K562 (cell line): Measurements from ENCODE around the gene UBE2E3. TPM values are rescaled to one million over a fixed set of nuclear protein-coding genes. Genes with fewer than 3 reads are reported as not detected.

ENCODE experiments used
- BCOR ChIP-seq: fragments of 450-650 bp; IDR thresholded peaks from 2 replicates; pipeline ENCODE4 v1.6.1; 2016
- CEBPB ChIP-seq: fragments of 450-650 bp; IDR thresholded peaks from 2 replicates; pipeline ENCODE4 v1.6.1; 2016; ENCODE audit warnings: missing genetic modification characterization, missing compliant biosample characterization
- FOXM1 ChIP-seq, 2 experiments: fragments of 450-650 bp in 1 of 2; sonication (generic) in 1 of 2; formaldehyde crosslinking in 1 of 2; IDR thresholded peaks; 2 replicates each; pipeline versions ENCODE4 v1.6.1 to v1.9.0; 2017 to 2022; ENCODE audit warnings: low read depth in 2 of 2, mild to moderate bottlenecking in 2 of 2, missing genetic modification reagents in 1 of 2, moderate library complexity in 1 of 2
- MAFK ChIP-seq: IDR thresholded peaks from 2 replicates; pipeline ENCODE4 v1.6.1; 2011; ENCODE audit warnings: low read length, improper control_type of control experiment
- MTA2 ChIP-seq: fragments of 450-650 bp; IDR thresholded peaks from 2 replicates; pipeline ENCODE4 v1.6.1; 2016; ENCODE audit warnings: low read depth
- SAP30 ChIP-seq: fragments of 200-600 bp; sonication (generic); IDR thresholded peaks from 2 replicates; pipeline ENCODE4 v1.6.1; 2012; ENCODE audit warnings: borderline replicate concordance, low read depth, mild to moderate bottlenecking, moderate library complexity, low read length, control low read depth, inconsistent platforms; ENCODE audit not compliant: insufficient read depth, poor library complexity, severe bottlenecking
- SMAD3 ChIP-seq: fragments of 450-650 bp; formaldehyde crosslinking; conservative IDR thresholded peaks from 2 replicates; pipeline ENCODE4 v1.4.0; 2020; ENCODE audit warnings: mild to moderate bottlenecking
- SRSF9 ChIP-seq: fragments of 200-400 bp; formaldehyde crosslinking; IDR thresholded peaks from 2 replicates; pipeline ENCODE4 v1.6.1; 2017; ENCODE audit warnings: low read depth, low read length, borderline replicate concordance
- ZKSCAN3 ChIP-seq: fragments of 250-450 bp; sonication (Bioruptor Pico); IDR thresholded peaks from 2 replicates; pipeline ENCODE4 v1.4.0; 2020
- polyA plus RNA-seq, 8 experiments: library from polyadenylated mRNA; depleted of rRNA in 4 of 8; stranded (reverse) in 5 of 8; unstranded in 3 of 8; fragments of >200 nt; fragmentation: Nextera tagmentation in 2 of 8; fragmentation: Illumina TruSeq in 1 of 8; extraction: Ambion mirVana in 2 of 8; extraction: Trizol in 1 of 8; gene quantifications; 2 replicates each; pipeline versions ENCODE4 v1.2.1 to v1.2.3, GENCODE V29; 2011 to 2014; ENCODE audit warnings: inconsistent platforms in 1 of 8, missing spikeins in 1 of 8
- total RNA-seq, 7 experiments: library from RNA; depleted of rRNA in 6 of 7; stranded (reverse); fragments of >200 nt in 6 of 7; fragmentation: Illumina TruSeq in 2 of 7; extraction: Trizol in 2 of 7; gene quantifications; 2 replicates each; pipeline versions ENCODE4 v1.2.1 to v1.2.3, GENCODE V29; 2011 to 2021; ENCODE audit warnings: low replicate concordance in 1 of 7
- TF ChIP-seq, protein P1 (sequence below), 3 experiments: IDR thresholded peaks in 2 of 3; conservative IDR thresholded peaks in 1 of 3; 2 replicates each; pipeline ENCODE4 v1.5.1; 2011 to 2012; ENCODE audit warnings: low read length in 3 of 3, mild to moderate bottlenecking in 3 of 3, control low read depth in 2 of 3, improper control_type of control experiment in 1 of 3, inconsistent platforms in 1 of 3, low read depth in 1 of 3, mixed read lengths in 1 of 3, moderate library complexity in 1 of 3; ENCODE audit not compliant: insufficient read depth in 2 of 3
- TF ChIP-seq, protein P2 (sequence below): fragments of 450-650 bp; IDR thresholded peaks from 2 replicates; pipeline ENCODE4 v1.6.1; 2016; ENCODE audit warnings: mild to moderate bottlenecking
- TF ChIP-seq, protein P3 (sequence below): fragments of 450-650 bp; IDR thresholded peaks from 2 replicates; pipeline ENCODE4 v1.6.1; 2016; ENCODE audit warnings: low read depth
- TF ChIP-seq, protein P4 (sequence below): fragments of 450-650 bp; formaldehyde crosslinking; IDR thresholded peaks from 2 replicates; pipeline ENCODE4 v1.4.0; 2022; ENCODE audit warnings: mild to moderate bottlenecking, moderate library complexity

UBE2E3 gene
- total and polyA plus RNA-seq, 9 of the 15 experiments (the other 6 are each of a cell fraction or from before 2014, with no cell fraction given) = 58.2 to 173 (median 78.0) TPM

DNA sequence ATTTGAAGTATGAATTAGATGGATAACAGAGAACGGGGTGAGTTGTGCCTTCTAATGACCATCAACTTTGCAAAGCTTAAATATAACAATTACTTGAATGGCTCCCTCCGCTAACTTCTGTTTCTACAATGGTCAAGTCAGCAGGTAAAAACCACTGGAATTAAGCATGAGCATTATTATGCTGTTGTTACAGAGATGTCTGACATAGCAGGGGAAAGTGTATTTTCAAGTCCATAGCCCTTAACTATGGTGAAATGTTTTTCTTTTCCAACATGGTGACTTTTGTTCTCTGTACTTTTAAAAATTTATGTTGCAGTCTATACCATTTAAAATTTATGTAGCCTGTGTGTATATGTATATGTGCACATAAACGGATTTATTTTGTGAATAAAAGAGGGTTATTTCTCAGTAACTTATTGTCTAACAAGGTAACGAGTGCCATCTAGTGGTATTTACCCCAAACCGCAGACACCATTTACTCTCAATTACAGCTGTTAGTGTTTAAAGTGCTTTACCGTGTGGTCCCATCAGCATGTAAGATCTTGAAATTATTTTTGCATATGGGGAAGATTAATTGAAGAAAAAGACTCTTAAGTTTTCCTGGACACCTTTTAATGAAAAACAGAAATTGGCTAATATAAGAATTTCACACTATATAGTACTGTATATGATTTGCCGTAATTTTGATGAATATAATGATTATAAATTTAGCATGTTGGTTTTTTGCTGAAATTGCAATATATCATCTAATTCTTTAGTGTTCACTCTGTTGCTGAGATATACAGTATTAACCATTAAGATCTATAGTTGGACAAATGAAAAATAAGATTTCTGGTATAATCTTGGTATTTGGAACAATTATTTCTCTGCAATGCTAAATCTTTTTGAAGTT lies 78.2 kb downstream of the UBE2E3 start (continued):
- peak; percentile 45; the same call in 1 of the 2 replicates for TF ChIP-seq MAFK
- no peak for TF ChIP-seq SMAD3 (CRISPR knock-in tag)
- no peak for TF ChIP-seq FOXM1 (IDR thresholded peaks at IDR 0.05; ENCODE audit: low read depth)
- no peak for TF ChIP-seq FOXM1 (CRISPR knock-in tag; IDR thresholded peaks at IDR 0.05; ENCODE audit: low read depth)
- TF ChIP-seq SAP30 = no peak
- TF ChIP-seq, protein P1, sequence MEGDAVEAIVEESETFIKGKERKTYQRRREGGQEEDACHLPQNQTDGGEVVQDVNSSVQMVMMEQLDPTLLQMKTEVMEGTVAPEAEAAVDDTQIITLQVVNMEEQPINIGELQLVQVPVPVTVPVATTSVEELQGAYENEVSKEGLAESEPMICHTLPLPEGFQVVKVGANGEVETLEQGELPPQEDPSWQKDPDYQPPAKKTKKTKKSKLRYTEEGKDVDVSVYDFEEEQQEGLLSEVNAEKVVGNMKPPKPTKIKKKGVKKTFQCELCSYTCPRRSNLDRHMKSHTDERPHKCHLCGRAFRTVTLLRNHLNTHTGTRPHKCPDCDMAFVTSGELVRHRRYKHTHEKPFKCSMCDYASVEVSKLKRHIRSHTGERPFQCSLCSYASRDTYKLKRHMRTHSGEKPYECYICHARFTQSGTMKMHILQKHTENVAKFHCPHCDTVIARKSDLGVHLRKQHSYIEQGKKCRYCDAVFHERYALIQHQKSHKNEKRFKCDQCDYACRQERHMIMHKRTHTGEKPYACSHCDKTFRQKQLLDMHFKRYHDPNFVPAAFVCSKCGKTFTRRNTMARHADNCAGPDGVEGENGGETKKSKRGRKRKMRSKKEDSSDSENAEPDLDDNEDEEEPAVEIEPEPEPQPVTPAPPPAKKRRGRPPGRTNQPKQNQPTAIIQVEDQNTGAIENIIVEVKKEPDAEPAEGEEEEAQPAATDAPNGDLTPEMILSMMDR (IDR thresholded peaks at IDR 0.05 in 2 of 3, conservative IDR thresholded peaks at IDR 0.05 in 1 of 3; ENCODE audit: insufficient read depth in 2 of 3, low read depth in 1 of 3, low read length in 3 of 3) = peak; percentile 48 to 86 (median 74); a peak in 5 of 6 replicates
- TF ChIP-seq ZKSCAN3 (CRISPR knock-in tag) = no peak
- no peak for TF ChIP-seq MTA2
- TF ChIP-seq, protein P2, sequence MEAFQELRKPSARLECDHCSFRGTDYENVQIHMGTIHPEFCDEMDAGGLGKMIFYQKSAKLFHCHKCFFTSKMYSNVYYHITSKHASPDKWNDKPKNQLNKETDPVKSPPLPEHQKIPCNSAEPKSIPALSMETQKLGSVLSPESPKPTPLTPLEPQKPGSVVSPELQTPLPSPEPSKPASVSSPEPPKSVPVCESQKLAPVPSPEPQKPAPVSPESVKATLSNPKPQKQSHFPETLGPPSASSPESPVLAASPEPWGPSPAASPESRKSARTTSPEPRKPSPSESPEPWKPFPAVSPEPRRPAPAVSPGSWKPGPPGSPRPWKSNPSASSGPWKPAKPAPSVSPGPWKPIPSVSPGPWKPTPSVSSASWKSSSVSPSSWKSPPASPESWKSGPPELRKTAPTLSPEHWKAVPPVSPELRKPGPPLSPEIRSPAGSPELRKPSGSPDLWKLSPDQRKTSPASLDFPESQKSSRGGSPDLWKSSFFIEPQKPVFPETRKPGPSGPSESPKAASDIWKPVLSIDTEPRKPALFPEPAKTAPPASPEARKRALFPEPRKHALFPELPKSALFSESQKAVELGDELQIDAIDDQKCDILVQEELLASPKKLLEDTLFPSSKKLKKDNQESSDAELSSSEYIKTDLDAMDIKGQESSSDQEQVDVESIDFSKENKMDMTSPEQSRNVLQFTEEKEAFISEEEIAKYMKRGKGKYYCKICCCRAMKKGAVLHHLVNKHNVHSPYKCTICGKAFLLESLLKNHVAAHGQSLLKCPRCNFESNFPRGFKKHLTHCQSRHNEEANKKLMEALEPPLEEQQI = 0 out of 2 replicates have a peak, but pooled peaks have one; percentile 37
- TF ChIP-seq, protein P3, sequence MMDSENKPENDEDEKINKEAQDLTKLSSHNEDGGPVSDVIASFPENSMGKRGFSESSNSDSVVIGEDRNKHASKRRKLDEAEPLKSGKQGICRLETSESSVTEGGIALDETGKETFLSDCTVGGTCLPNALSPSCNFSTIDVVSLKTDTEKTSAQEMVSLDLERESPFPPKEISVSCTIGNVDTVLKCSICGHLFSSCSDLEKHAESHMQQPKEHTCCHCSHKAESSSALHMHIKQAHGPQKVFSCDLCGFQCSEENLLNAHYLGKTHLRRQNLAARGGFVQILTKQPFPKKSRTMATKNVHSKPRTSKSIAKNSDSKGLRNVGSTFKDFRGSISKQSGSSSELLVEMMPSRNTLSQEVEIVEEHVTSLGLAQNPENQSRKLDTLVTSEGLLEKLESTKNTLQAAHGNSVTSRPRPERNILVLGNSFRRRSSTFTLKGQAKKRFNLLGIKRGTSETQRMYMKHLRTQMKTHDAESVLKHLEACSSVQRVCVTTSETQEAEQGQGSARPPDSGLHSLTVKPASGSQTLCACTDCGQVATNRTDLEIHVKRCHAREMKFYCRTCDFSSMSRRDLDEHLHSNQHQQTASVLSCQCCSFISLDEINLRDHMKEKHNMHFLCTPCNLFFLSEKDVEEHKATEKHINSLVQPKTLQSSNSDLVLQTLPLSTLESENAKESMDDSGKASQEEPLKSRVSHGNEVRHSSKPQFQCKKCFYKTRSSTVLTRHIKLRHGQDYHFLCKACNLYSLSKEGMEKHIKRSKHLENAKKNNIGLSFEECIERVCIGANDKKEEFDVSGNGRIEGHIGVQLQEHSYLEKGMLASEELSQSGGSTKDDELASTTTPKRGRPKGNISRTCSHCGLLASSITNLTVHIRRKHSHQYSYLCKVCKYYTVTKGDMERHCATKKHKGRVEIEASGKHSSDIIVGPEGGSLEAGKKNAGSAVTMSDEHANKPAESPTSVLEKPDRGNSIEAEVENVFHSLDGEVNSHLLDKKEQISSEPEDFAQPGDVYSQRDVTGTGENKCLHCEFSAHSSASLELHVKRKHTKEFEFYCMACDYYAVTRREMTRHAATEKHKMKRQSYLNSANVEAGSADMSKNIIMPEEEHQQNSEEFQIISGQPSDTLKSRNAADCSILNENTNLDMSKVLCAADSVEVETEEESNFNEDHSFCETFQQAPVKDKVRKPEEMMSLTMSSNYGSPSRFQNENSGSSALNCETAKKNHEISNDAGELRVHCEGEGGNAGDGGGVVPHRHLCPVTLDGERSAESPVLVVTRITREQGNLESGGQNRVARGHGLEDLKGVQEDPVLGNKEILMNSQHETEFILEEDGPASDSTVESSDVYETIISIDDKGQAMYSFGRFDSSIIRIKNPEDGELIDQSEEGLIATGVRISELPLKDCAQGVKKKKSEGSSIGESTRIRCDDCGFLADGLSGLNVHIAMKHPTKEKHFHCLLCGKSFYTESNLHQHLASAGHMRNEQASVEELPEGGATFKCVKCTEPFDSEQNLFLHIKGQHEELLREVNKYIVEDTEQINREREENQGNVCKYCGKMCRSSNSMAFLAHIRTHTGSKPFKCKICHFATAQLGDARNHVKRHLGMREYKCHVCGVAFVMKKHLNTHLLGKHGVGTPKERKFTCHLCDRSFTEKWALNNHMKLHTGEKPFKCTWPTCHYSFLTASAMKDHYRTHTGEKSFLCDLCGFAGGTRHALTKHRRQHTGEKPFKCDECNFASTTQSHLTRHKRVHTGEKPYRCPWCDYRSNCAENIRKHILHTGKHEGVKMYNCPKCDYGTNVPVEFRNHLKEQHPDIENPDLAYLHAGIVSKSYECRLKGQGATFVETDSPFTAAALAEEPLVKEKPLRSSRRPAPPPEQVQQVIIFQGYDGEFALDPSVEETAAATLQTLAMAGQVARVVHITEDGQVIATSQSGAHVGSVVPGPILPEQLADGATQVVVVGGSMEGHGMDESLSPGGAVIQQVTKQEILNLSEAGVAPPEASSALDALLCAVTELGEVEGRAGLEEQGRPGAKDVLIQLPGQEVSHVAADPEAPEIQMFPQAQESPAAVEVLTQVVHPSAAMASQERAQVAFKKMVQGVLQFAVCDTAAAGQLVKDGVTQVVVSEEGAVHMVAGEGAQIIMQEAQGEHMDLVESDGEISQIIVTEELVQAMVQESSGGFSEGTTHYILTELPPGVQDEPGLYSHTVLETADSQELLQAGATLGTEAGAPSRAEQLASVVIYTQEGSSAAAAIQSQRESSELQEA = no peak
- no peak for TF ChIP-seq SRSF9
- TF ChIP-seq CEBPB (tag) = no peak
- TF ChIP-seq BCOR = no peak
- TF ChIP-seq, protein P4, sequence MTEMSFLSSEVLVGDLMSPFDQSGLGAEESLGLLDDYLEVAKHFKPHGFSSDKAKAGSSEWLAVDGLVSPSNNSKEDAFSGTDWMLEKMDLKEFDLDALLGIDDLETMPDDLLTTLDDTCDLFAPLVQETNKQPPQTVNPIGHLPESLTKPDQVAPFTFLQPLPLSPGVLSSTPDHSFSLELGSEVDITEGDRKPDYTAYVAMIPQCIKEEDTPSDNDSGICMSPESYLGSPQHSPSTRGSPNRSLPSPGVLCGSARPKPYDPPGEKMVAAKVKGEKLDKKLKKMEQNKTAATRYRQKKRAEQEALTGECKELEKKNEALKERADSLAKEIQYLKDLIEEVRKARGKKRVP (CRISPR knock-in tag) = no peak
